Neutrophil (primary cell): ENCODE data around the gene KCNK3.

ENCODE experiments used
- H3K27ac ChIP-seq: fragments of 200-600 bp; sonication (generic); 2 replicates; pipeline ENCODE4 v1.5.1; 2016; ENCODE audit warnings: mild to moderate bottlenecking, moderate library complexity
- H3K27me3 ChIP-seq: fragments of 200-600 bp; sonication (generic); 2 replicates; pipeline ENCODE4 v1.6.0; 2016; ENCODE audit warnings: mild to moderate bottlenecking
- H3K36me3 ChIP-seq: fragments of 200-600 bp; sonication (generic); 2 replicates; pipeline ENCODE4 v1.5.1; 2017
- H3K4me1 ChIP-seq, 2 experiments: fragments of 200-600 bp in 1 of 2; sonication (generic) in 1 of 2; 1 replicate in 1 of 2; 2 replicates in 1 of 2; pipeline versions ENCODE4 v1.5.1 to v1.6.1; 2013 to 2016; ENCODE audit warnings: low read depth in 1 of 2, low read length in 1 of 2, mild to moderate bottlenecking in 1 of 2, moderate library complexity in 1 of 2; ENCODE audit not compliant: control insufficient read depth in 1 of 2, insufficient read depth in 1 of 2
- H3K4me3 ChIP-seq, 2 experiments: fragments of 200-600 bp in 1 of 2; sonication (generic) in 1 of 2; 1 replicate in 1 of 2; 2 replicates in 1 of 2; pipeline ENCODE4 v1.5.1; 2013 to 2016; ENCODE audit warnings: low read depth in 1 of 2, low read length in 1 of 2, mild to moderate bottlenecking in 1 of 2, moderate library complexity in 1 of 2
- H3K9me3 ChIP-seq: fragments of 200-600 bp; sonication (generic); 2 replicates; pipeline ENCODE4 v1.5.1; 2016
- TF ChIP-seq, protein P1 (sequence below): fragments of 200-600 bp; sonication (generic); IDR thresholded peaks from 2 replicates; pipeline ENCODE4 v1.5.1; 2016; ENCODE audit warnings: antibody characterized with exemption

Gene KCNK3

DNA sequence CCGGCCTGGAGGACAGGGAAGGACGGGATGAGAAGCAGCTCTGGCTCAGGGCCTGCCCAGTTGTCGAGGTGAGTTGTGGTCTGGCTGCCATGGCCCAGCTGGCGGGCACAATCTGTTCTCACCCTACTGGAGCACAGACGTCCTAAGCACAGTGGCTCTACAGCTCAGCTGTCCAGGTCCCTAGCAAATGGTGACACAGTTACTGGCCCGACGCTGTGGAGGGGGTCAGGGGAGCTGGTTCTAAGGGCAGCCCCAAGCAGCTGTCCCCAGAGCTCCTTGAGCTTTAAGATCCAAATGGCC, 32.9 kb downstream of the KCNK3 start:
- H3K9me3 ChIP-seq: no peaks in the 10 kb centered on the region
- no peak overlapping the region for H3K4me3 ChIP-seq
- peaks cover 35% of the 10 kb centered on the region for H3K27me3 ChIP-seq
- H3K4me1 ChIP-seq: no peaks in the 10 kb centered on the region
- no peaks in the 10 kb centered on the region for H3K36me3 ChIP-seq
- TF ChIP-seq, protein P1, sequence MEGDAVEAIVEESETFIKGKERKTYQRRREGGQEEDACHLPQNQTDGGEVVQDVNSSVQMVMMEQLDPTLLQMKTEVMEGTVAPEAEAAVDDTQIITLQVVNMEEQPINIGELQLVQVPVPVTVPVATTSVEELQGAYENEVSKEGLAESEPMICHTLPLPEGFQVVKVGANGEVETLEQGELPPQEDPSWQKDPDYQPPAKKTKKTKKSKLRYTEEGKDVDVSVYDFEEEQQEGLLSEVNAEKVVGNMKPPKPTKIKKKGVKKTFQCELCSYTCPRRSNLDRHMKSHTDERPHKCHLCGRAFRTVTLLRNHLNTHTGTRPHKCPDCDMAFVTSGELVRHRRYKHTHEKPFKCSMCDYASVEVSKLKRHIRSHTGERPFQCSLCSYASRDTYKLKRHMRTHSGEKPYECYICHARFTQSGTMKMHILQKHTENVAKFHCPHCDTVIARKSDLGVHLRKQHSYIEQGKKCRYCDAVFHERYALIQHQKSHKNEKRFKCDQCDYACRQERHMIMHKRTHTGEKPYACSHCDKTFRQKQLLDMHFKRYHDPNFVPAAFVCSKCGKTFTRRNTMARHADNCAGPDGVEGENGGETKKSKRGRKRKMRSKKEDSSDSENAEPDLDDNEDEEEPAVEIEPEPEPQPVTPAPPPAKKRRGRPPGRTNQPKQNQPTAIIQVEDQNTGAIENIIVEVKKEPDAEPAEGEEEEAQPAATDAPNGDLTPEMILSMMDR: no peak
- H3K27ac ChIP-seq: no peak overlapping the region

DNA sequence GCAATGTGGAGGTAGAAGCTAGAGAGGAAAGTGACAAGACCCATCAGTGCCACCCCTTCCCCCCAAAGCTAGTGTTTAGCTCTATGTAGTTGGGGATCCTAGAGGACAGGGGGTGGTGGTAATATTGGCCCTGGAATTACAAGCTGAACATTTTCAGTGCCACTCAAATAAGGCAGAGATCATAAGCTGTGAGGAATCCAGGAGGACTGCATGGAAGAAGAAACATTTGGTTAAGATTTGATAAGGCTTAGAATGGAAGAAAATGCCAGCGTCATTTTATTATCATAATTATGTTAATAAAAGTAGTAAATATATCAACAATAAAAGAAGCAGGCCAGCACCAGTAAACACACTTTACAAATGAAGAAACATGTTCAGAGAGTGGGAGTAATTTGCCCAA, 33.7 kb downstream of the KCNK3 start:
- H3K27me3 ChIP-seq: peaks cover 40% of the 10 kb centered on the region
- H3K9me3 ChIP-seq: no peaks in the 10 kb centered on the region
- no peaks in the 10 kb centered on the region for H3K4me1 ChIP-seq
- TF ChIP-seq, protein P1: no peak
- no peak overlapping the region for H3K4me3 ChIP-seq
- H3K27ac ChIP-seq: no peak overlapping the region
- H3K36me3 ChIP-seq: no peaks in the 10 kb centered on the region

DNA sequence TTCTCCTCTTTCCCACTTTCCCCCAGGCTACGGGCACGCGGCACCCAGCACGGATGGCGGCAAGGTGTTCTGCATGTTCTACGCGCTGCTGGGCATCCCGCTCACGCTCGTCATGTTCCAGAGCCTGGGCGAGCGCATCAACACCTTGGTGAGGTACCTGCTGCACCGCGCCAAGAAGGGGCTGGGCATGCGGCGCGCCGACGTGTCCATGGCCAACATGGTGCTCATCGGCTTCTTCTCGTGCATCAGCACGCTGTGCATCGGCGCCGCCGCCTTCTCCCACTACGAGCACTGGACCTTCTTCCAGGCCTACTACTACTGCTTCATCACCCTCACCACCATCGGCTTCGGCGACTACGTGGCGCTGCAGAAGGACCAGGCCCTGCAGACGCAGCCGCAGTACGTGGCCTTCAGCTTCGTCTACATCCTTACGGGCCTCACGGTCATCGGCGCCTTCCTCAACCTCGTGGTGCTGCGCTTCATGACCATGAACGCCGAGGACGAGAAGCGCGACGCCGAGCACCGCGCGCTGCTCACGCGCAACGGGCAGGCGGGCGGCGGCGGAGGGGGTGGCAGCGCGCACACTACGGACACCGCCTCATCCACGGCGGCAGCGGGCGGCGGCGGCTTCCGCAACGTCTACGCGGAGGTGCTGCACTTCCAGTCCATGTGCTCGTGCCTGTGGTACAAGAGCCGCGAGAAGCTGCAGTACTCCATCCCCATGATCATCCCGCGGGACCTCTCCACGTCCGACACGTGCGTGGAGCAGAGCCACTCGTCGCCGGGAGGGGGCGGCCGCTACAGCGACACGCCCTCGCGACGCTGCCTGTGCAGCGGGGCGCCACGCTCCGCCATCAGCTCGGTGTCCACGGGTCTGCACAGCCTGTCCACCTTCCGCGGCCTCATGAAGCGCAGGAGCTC, 35.4 kb downstream of the KCNK3 start:
- peaks cover 53% of the 10 kb centered on the region for H3K27me3 ChIP-seq
- TF ChIP-seq, protein P1: no peak
- no peaks in the 10 kb centered on the region for H3K4me1 ChIP-seq
- H3K36me3 ChIP-seq: no peaks in the 10 kb centered on the region
- H3K27ac ChIP-seq: no peak overlapping the region
- H3K9me3 ChIP-seq: no peaks in the 10 kb centered on the region
- H3K4me3 ChIP-seq: no peak overlapping the region

DNA sequence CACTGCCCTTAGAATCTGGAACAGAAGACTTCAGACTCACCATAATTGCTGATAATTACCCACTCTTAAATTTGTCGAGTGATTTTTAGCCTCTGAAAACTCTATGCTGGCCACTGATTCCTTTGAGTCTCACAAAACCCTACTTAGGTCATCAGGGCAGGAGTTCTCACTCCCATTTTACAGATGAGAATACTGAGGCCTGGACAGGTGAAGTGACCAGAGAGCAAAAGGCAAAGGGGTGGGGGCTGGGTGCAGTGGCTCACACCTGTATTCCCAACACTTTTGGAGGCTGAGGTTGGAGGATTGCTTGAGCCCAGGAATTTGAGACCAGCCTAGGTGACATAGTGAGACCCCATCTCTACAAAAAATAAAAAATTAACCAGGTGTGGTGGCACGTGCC, 36.8 kb downstream of the KCNK3 start:
- H3K27me3 ChIP-seq: peaks cover 62% of the 10 kb centered on the region
- no peak overlapping the region for H3K27ac ChIP-seq
- no peaks in the 10 kb centered on the region for H3K9me3 ChIP-seq
- H3K4me3 ChIP-seq: no peak overlapping the region
- no peaks in the 10 kb centered on the region for H3K36me3 ChIP-seq
- TF ChIP-seq, protein P1: no peak
- no peaks in the 10 kb centered on the region for H3K4me1 ChIP-seq

DNA sequence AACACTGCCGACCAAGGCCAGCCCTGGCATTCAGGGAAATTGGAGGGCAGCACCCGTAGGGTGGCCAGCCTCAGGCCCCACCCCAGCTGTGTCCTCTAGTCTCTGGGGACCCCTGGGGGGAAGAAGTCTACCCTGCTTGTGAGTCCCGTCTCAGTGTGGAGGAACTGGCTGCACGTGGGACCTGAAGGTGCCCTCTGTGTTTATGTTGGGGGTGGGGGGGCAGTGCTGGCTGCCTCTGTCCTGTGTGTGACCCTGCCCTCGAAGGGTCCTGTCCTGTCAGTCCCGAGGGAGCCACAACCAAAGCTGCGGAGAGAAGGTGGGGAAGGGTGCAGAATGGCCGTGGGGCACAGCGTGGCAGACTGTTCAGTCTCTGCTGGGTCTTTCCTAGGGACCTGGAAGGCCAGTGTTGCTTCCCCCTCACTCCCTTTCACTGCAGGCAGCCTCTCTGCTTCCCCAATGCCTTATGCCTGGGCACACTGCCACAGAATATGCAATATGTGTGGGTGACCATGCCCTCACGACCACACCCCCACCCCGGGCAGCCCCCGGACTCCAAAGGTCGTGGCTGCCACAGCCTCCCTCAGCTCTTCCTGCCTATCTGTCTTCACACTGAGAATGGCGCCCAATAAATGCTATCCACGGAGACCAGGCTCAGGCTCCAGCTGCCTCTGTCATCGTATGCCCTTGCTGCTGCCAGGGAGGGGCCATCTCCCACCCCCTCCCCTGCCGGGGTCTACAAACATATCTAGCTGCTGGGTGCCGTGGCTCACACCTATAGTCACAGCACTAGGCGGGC, 38.2 kb downstream of the KCNK3 start:
- H3K9me3 ChIP-seq: no peaks in the 10 kb centered on the region
- no peaks in the 10 kb centered on the region for H3K4me1 ChIP-seq
- peaks cover 63% of the 10 kb centered on the region for H3K27me3 ChIP-seq
- H3K27ac ChIP-seq: no peak overlapping the region
- TF ChIP-seq, protein P1: no peak
- no peaks in the 10 kb centered on the region for H3K36me3 ChIP-seq
- no peak overlapping the region for H3K4me3 ChIP-seq
